HUES6 (cell line): ENCODE measurements around the gene SULT1C3.

Source experiments
- H3K27ac ChIP-seq: 2 replicates; pipeline ENCODE4 v1.7.0; 2013; ENCODE audit warnings: low read depth, mild to moderate bottlenecking, low read length, inconsistent platforms
- H3K27me3 ChIP-seq: 2 replicates; pipeline ENCODE4 v1.6.1; 2013; ENCODE audit warnings: low read length; ENCODE audit not compliant: control insufficient read depth, insufficient read depth
- H3K36me3 ChIP-seq: 2 replicates; pipeline ENCODE4 v1.6.1; 2013; ENCODE audit warnings: low read length; ENCODE audit not compliant: control insufficient read depth, insufficient read depth
- H3K4me1 ChIP-seq: 2 replicates; pipeline ENCODE4 v1.6.1; 2013; ENCODE audit warnings: low read length; ENCODE audit not compliant: control insufficient read depth, insufficient read depth
- H3K4me3 ChIP-seq: 2 replicates; pipeline ENCODE4 v1.5.1; 2013; ENCODE audit warnings: low read depth, low read length
- H3K9ac ChIP-seq: one replicate; pipeline ENCODE4 v1.6.1; 2013; ENCODE audit warnings: mild to moderate bottlenecking, low read length
- H3K9me3 ChIP-seq: 2 replicates; pipeline ENCODE4 v1.6.1; 2013; ENCODE audit warnings: low read depth, low read length; ENCODE audit not compliant: control insufficient read depth, insufficient read depth

SULT1C3 gene

DNA sequence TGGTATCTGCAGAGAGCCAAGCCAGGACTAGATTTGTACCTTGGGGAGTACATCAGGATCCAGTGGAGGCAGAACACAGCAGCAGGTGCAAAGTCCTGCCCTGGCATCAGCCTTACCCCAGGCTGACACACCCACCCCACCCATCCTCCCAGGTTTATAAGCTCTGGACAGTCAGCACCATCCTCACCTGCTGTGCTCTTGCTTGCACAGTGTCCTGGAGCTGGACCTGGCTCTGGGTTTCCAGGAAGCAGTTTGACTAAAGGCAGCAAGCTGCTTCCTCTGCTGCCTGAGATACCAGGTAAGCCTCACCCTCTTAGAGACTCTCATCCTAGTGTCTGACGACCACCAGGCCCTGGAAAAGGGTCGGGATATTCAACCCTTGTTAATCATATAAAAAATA is at the start of gene SULT1C3:
Gene SULT1C3 (plus strand): TSS at position 183 of the 400 bp plus-strand sequence. CDS start 7,227 bp downstream, outside the sequence.
- peaks cover 41% of the 10 kb centered on the region for H3K9me3 ChIP-seq
- no peak within 1 kb of the TSS for H3K9ac ChIP-seq
- H3K36me3 ChIP-seq = no peaks in the 10 kb centered on the region
- H3K27me3 ChIP-seq = no peaks in the 10 kb centered on the region
- H3K4me1 ChIP-seq = no peaks in the 10 kb centered on the region
- no peak within 1 kb of the TSS for H3K4me3 ChIP-seq
- no peak within 1 kb of the TSS for H3K27ac ChIP-seq

DNA sequence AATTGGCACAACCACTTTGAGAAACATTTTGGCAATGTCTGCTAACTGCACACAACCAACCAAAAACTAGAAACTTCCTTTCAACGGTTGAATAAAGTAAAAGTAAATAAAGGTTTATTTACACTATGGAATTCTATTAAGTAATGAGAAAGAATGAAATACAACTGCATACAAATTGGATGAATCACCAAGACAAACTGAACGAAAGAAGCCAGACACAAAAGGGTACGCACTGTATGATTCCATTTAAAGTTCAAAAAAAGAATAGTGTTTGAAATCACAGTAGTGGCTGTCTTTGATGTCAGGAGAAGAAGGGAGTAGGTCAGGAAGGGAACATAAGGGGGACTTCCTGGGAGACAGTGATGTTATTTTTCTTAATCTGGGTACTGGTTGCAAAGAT is 46.5 kb upstream of the SULT1C3 start:
- no peak overlapping the region for H3K27ac ChIP-seq
- H3K27me3 ChIP-seq = no peaks in the 10 kb centered on the region
- no peaks in the 10 kb centered on the region for H3K9me3 ChIP-seq
- H3K36me3 ChIP-seq = no peaks in the 10 kb centered on the region
- no peak overlapping the region for H3K4me3 ChIP-seq
- no peaks in the 10 kb centered on the region for H3K4me1 ChIP-seq
- no peak overlapping the region for H3K9ac ChIP-seq

DNA sequence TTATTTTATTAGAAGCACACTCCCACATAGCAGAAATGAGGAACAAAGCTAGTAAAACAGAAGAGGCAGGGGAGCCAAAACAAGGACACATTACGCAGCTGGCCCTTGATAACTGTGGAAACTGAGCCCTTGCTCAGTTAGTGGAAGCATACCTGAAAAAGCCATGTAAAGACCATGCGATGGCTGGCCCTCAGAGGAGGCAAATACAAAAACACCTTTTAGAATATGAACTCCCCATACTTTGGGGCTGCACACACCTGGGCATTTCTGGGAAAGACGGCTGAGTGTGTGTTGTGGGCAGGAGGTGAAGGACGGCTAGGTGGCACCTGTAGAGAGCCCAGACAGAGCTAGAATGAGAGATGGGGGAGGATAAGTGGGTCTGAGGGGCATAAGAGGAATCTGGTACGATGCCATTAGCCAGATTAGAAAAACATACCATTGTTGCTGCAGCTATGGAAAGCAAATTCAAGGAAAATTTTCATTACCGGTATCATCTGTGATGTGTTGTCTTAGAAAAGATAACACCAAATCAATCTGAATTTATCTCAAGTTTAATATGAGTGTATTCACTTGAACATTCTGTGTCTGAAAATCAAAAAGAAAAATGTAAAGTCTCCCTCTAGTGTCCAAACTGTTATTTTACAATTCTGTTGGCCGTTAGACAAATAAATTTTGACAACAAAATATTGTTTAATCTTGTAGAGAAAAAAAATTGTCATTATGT is 45.2 kb upstream of the SULT1C3 start:
- no peak overlapping the region for H3K4me3 ChIP-seq
- H3K4me1 ChIP-seq = no peaks in the 10 kb centered on the region
- no peak overlapping the region for H3K9ac ChIP-seq
- no peak overlapping the region for H3K27ac ChIP-seq
- H3K9me3 ChIP-seq = no peaks in the 10 kb centered on the region
- H3K36me3 ChIP-seq = no peaks in the 10 kb centered on the region
- H3K27me3 ChIP-seq = no peaks in the 10 kb centered on the region

DNA sequence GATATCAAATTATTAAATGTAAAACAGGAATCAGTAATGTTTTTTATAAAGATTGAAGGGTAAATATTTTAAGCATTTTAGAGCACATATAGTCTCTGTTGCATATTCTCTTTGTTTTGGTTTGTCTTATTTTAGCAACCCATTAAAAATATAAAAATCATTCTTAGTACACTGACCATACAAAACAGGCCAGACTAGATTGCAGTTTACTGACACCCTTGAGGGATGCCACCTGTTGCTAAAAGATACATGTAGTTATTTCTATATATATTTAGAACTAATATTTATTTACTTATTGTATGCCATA is 44.7 kb upstream of the SULT1C3 start:
- H3K9me3 ChIP-seq = 0 out of 2 replicates have a peak, but pooled peaks cover under 1% of the 10 kb centered on the region
- no peak overlapping the region for H3K27ac ChIP-seq
- H3K9ac ChIP-seq = no peak overlapping the region
- no peaks in the 10 kb centered on the region for H3K4me1 ChIP-seq
- H3K36me3 ChIP-seq = no peaks in the 10 kb centered on the region
- no peaks in the 10 kb centered on the region for H3K27me3 ChIP-seq
- no peak overlapping the region for H3K4me3 ChIP-seq

DNA sequence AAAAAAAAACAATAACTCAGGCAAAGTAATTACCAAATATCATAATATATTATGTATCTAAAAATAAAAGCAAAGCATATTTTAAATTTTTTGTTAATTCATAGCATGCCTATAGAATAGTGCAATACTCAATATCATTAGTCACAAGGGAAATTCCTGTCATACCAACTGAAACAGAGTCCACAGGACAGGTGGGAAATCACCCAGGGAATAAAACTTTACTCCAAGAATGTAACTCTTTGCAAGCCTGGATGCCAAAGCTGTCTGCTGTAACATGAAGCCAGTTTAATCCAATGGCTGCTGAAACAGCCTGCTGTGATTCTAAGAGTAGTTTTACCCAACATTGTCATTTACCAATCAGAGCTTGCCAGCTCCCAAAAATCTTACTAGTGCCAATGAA is 40.0 kb upstream of the SULT1C3 start:
- no peak overlapping the region for H3K27ac ChIP-seq
- no peaks in the 10 kb centered on the region for H3K27me3 ChIP-seq
- H3K9ac ChIP-seq = no peak overlapping the region
- no peak overlapping the region for H3K4me3 ChIP-seq
- no peaks in the 10 kb centered on the region for H3K36me3 ChIP-seq
- H3K4me1 ChIP-seq = no peaks in the 10 kb centered on the region
- peaks cover 12% of the 10 kb centered on the region for H3K9me3 ChIP-seq

DNA sequence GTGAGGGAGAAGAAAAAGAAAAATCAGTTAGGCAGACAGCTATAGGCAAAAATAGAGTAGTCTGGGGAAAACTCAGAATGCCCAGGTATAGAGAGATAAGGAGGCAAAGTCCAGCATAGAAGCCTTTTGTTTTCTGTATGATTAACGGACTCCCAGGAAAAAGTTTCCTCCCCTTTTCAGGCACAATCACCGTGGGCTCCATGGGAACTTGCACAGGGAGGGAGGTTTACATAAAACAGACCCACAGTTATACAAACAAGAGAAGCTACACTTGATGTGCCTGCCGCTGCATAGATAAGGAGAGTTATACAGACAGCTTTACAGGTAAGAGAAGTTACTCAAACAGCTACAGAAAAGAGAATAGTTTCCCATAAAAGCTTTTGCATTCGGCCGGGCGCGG is 39.2 kb upstream of the SULT1C3 start:
- H3K27me3 ChIP-seq = no peaks in the 10 kb centered on the region
- no peaks in the 10 kb centered on the region for H3K4me1 ChIP-seq
- H3K9me3 ChIP-seq = peaks cover 12% of the 10 kb centered on the region
- no peak overlapping the region for H3K9ac ChIP-seq
- no peak overlapping the region for H3K27ac ChIP-seq
- no peaks in the 10 kb centered on the region for H3K36me3 ChIP-seq
- H3K4me3 ChIP-seq = no peak overlapping the region

DNA sequence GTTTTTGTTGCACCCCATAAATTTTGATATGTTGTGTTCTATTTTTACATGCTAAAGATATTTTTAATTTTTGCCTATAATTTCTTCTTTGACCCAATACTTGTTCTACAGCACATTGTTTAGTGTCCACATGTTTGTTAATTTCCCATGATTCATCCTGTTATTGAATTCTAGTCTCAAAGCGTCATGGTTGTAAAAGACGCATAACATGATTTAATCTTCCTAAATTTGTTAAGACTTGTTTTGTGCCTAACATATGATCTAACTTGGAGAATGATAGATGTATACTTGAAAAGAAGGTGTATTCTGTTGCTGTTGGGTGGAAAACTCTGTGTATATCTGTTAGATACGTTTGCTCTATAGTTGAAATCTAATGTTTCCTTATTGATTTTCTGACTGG is 27.1 kb upstream of the SULT1C3 start:
- Histone ChIP-seq H3K27me3 (no peaks in the 10 kb centered on the region), H3K9me3 (peaks cover 23% of the 10 kb centered on the region), H3K36me3 (no peaks in the 10 kb centered on the region), H3K4me3 (no peak overlapping the region), H3K9ac (no peak overlapping the region), H3K27ac (no peak overlapping the region), H3K4me1 (no peaks in the 10 kb centered on the region; the same call in 1 of the 2 replicates)

DNA sequence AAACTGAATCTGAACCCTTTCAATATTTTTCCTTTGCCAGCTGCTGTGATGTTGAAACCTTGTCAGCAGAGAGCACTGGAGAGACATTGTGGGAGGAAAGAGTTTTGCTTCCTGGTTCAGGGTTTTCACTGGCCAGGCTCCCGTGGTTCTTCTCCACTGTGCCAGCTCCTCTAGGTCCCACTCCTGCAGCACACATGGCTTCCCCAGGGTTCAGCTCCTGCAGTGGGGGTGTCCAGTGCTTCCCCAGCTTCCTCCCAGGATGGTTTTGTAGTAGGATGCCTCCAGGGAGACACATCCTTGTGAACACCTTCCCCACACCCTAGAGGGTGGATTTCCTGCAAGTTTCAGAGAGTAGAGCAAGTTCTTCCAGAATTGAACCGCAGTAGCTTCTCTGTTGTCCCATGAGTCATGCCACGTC is 24.0 kb upstream of the SULT1C3 start:
- Histone ChIP-seq H3K27me3 (no peaks in the 10 kb centered on the region), H3K27ac (no peak overlapping the region), H3K9me3 (no peaks in the 10 kb centered on the region; the same call in 1 of the 2 replicates), H3K4me1 (no peaks in the 10 kb centered on the region; the same call in 1 of the 2 replicates), H3K4me3 (no peak overlapping the region), H3K9ac (no peak overlapping the region), H3K36me3 (no peaks in the 10 kb centered on the region)

DNA sequence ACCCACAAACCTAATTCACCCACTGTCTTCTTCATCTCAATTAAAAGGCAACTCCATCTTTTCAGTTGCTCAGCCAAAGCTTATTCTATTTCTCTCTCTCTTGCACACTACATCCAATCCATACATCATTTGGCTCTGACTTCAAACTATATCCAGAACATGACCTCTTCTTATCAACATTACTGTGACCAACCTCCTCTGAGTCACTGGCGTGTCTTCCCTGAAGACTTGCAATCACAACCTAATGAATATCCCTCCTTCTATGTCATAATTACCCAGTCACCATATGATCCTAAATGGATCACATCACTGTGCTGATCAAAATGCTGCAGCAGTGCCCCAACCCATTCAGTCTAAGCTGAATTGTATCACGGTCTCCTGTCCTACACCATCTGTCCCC is 22.6 kb upstream of the SULT1C3 start:
- no peaks in the 10 kb centered on the region; the same call in 1 of the 2 replicates for H3K4me1 ChIP-seq
- H3K27ac ChIP-seq = no peak overlapping the region
- 0 out of 2 replicates have a peak, but pooled peaks cover 2% of the 10 kb centered on the region for H3K9me3 ChIP-seq
- no peak overlapping the region for H3K9ac ChIP-seq
- no peak overlapping the region for H3K4me3 ChIP-seq
- no peaks in the 10 kb centered on the region for H3K36me3 ChIP-seq
- H3K27me3 ChIP-seq = no peaks in the 10 kb centered on the region

DNA sequence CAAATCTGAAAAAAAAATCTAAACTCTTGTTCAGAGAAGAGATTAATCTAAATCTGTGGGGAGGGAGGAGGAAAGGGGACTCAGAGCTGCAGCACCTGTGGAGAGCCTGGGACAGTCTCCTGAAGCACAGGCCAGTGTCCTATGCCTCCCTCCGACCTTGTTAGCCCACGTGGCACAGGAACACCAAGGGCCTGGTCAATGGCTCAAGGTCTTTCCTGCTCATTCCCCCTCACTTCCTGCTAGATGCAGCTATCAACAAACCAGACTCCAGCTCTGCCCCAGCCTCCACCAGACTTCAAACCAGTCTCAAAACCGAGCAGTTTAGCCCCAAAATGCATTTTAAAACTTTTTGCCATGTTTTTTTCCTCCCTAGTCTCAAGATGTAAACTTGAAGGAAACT is 20.1 kb upstream of the SULT1C3 start:
- no peak overlapping the region for H3K4me3 ChIP-seq
- no peak overlapping the region for H3K9ac ChIP-seq
- no peak overlapping the region for H3K27ac ChIP-seq
- H3K4me1 ChIP-seq = no peaks in the 10 kb centered on the region; the same call in 1 of the 2 replicates
- no peaks in the 10 kb centered on the region for H3K27me3 ChIP-seq
- no peaks in the 10 kb centered on the region for H3K36me3 ChIP-seq
- peaks cover 22% of the 10 kb centered on the region for H3K9me3 ChIP-seq

DNA sequence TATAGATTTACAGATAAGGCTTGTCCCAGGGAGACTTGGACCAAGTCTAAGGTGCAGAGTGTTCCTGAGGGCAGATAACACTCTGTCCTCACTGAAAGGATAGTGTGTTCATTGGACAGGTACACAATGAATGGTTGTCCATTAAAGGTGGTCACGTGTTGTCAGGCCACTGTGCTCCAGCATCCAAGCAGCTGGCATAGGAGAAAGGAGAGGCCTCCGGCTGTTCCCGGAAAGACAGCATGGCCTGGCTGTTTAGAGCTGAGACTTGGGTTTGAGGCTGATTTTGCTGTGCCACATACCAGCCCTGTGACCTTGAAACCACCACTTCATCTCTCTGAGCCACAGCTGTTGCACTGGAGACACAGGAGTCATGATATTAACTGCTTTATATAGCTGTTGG is 19.6 kb upstream of the SULT1C3 start:
- H3K4me1 ChIP-seq = no peaks in the 10 kb centered on the region; the same call in 1 of the 2 replicates
- H3K27me3 ChIP-seq = no peaks in the 10 kb centered on the region
- H3K9ac ChIP-seq = no peak overlapping the region
- peaks cover 24% of the 10 kb centered on the region for H3K9me3 ChIP-seq
- no peak overlapping the region for H3K27ac ChIP-seq
- no peaks in the 10 kb centered on the region for H3K36me3 ChIP-seq
- H3K4me3 ChIP-seq = no peak overlapping the region
